GM23338 (cell line): ENCODE measurements around the gene CCDC28B. TPM values are rescaled to one million over a fixed set of nuclear protein-coding genes. Genes with fewer than 3 reads are reported as not detected.
A peak's percentile ranks its signal among the peaks of the same experiment; 100 is the strongest.

Source experiments
- ATAC-seq: fragments of 200-7000 bp; cut with Tn5 transposase; 3 replicates; pipeline ENCODE4 v1.9.1; 2020
- DNase-seq: peaks from one replicate; pipeline ENCODE4 v3.0.0-alpha.2; 2015; ENCODE audit warnings: low spot score
- H2AFZ ChIP-seq: fragments of 200-600 bp; sonication (generic); 2 replicates; pipeline ENCODE4 v1.8.0; 2016; ENCODE audit warnings: antibody characterized with exemption, mild to moderate bottlenecking, moderate library complexity
- H3F3A ChIP-seq: fragments of 200-600 bp; sonication (generic); replicated peaks from 2 replicates; pipeline ENCODE4 v1.8.0; 2017; ENCODE audit warnings: antibody characterized with exemption, mixed run types, low read depth
- H3K27ac ChIP-seq: fragments of 200-600 bp; sonication (generic); 2 replicates; pipeline ENCODE4 v1.6.1; 2016; ENCODE audit warnings: low read depth
- H3K27me3 ChIP-seq: fragments of 200-600 bp; sonication (generic); 2 replicates; pipeline ENCODE4 v1.8.0; 2016; ENCODE audit warnings: mild to moderate bottlenecking, mixed run types, moderate library complexity; ENCODE audit not compliant: insufficient read depth
- H3K36me3 ChIP-seq: fragments of 200-600 bp; sonication (generic); 2 replicates; pipeline ENCODE4 v1.8.0; 2016; ENCODE audit warnings: mild to moderate bottlenecking; ENCODE audit not compliant: insufficient read depth
- H3K4me1 ChIP-seq: fragments of 200-600 bp; sonication (generic); 2 replicates; pipeline ENCODE4 v1.8.0; 2016; ENCODE audit warnings: mild to moderate bottlenecking, moderate library complexity; ENCODE audit not compliant: insufficient read depth
- H3K4me2 ChIP-seq: fragments of 200-600 bp; sonication (generic); 2 replicates; pipeline ENCODE4 v1.7.1; 2017; ENCODE audit warnings: mixed run types
- H3K4me3 ChIP-seq: fragments of 200-600 bp; sonication (generic); 2 replicates; pipeline ENCODE4 v1.6.1; 2016; ENCODE audit warnings: mixed run types
- H3K79me2 ChIP-seq: fragments of 200-600 bp; sonication (generic); replicated peaks from 2 replicates; pipeline ENCODE4 v1.8.0; 2017; ENCODE audit warnings: mild to moderate bottlenecking; ENCODE audit not compliant: insufficient read depth
- H3K9me2 ChIP-seq: fragments of 200-600 bp; sonication (generic); 2 replicates; pipeline ENCODE4 v1.8.0; 2017; ENCODE audit not compliant: insufficient read depth
- H4K20me1 ChIP-seq: fragments of 200-600 bp; sonication (generic); replicated peaks from 2 replicates; pipeline ENCODE4 v1.8.0; 2017; ENCODE audit warnings: mild to moderate bottlenecking; ENCODE audit not compliant: insufficient read depth
- H3K27ac Mint-ChIP-seq: 2 replicates; pipeline ENCODE4 v1.8.0; 2020; ENCODE audit warnings: inconsistent platforms, mild to moderate bottlenecking, moderate library complexity, mixed read lengths
- H3K27me3 Mint-ChIP-seq: 3 replicates; pipeline ENCODE4 v1.8.0; 2022; ENCODE audit warnings: low read depth, mild to moderate bottlenecking, moderate library complexity, mixed read lengths, inconsistent platforms; ENCODE audit not compliant: insufficient read depth, poor library complexity
- H3K36me3 Mint-ChIP-seq: 3 replicates; pipeline ENCODE4 v1.8.0; 2021; ENCODE audit warnings: low read depth, mild to moderate bottlenecking, inconsistent platforms, moderate library complexity, mixed read lengths
- H3K4me1 Mint-ChIP-seq: 3 replicates; pipeline ENCODE4 v1.8.0; 2020; ENCODE audit warnings: mild to moderate bottlenecking, inconsistent platforms, mixed read lengths
- H3K4me3 Mint-ChIP-seq: 3 replicates; pipeline ENCODE4 v1.8.0; 2021; ENCODE audit warnings: moderate library complexity, mild to moderate bottlenecking, inconsistent platforms, mixed read lengths
- H3K9me3 Mint-ChIP-seq: 3 replicates; pipeline ENCODE4 v1.8.0; 2020; ENCODE audit warnings: moderate library complexity, mild to moderate bottlenecking, inconsistent platforms, mixed read lengths
- CREB1 ChIP-seq: fragments of 250-450 bp; sonication (Bioruptor Pico); IDR thresholded peaks from 2 replicates; pipeline ENCODE4 v1.5.0; 2020; ENCODE audit warnings: low read depth, mild to moderate bottlenecking, moderate library complexity
- CTCF ChIP-seq, 2 experiments: fragments of 200-600 bp in 1 of 2; sonication (generic) in 1 of 2; conservative IDR thresholded peaks; 2 replicates each; pipeline versions ENCODE4 v1.5.1 to v1.6.1; 2016 to 2017; ENCODE audit warnings: antibody characterized with exemption in 2 of 2, low read depth in 2 of 2, mild to moderate bottlenecking in 2 of 2, moderate library complexity in 1 of 2
- ETS1 ChIP-seq: IDR thresholded peaks from 2 replicates; pipeline ENCODE4 v1.6.1; 2016; ENCODE audit warnings: antibody characterized with exemption
- EZH2 ChIP-seq: fragments of 200-600 bp; sonication (generic); IDR thresholded peaks from one replicate; pipeline ENCODE4 v1.8.0; 2017; ENCODE audit warnings: antibody characterized with exemption, mild to moderate bottlenecking, low read depth; ENCODE audit not compliant: unreplicated experiment
- EZH2phosphoT487 ChIP-seq: fragments of 200-600 bp; sonication (generic); IDR thresholded peaks from one replicate; pipeline ENCODE4 v1.8.1; 2018; ENCODE audit warnings: antibody characterized with exemption; ENCODE audit not compliant: unreplicated experiment
- JUNB ChIP-seq: IDR thresholded peaks from one replicate; pipeline ENCODE4 v1.6.1; 2016; ENCODE audit warnings: antibody characterized with exemption; ENCODE audit not compliant: unreplicated experiment
- NANOG ChIP-seq: IDR thresholded peaks from 2 replicates; pipeline ENCODE4 v1.6.1; 2016; ENCODE audit warnings: antibody characterized with exemption, borderline replicate concordance
- POLR2AphosphoS5 ChIP-seq: IDR thresholded peaks from 2 replicates; pipeline ENCODE4 v1.6.1; 2016; ENCODE audit warnings: antibody characterized with exemption, low read depth
- REST ChIP-seq: IDR thresholded peaks from one replicate; pipeline ENCODE4 v1.6.1; 2018; ENCODE audit warnings: antibody characterized with exemption; ENCODE audit not compliant: unreplicated experiment
- STAT1 ChIP-seq: IDR thresholded peaks from one replicate; pipeline ENCODE4 v1.6.1; 2016; ENCODE audit warnings: antibody characterized with exemption; ENCODE audit not compliant: unreplicated experiment
- ZNF114 ChIP-seq: fragments of 250-450 bp; sonication (Bioruptor Pico); IDR thresholded peaks from 2 replicates; pipeline ENCODE4 v1.5.0; 2020; ENCODE audit warnings: mild to moderate bottlenecking, moderate library complexity
- ZNF331 ChIP-seq: fragments of 250-450 bp; sonication (Bioruptor Pico); IDR thresholded peaks from 2 replicates; pipeline ENCODE4 v1.5.0; 2020; ENCODE audit warnings: low read depth, mild to moderate bottlenecking, moderate library complexity
- polyA plus RNA-seq: library from polyadenylated mRNA; unstranded; fragments of >200 nt; fragmentation: Nextera tagmentation; extraction: Ambion mirVana; gene quantifications from 2 replicates; pipeline ENCODE4 v1.2.1, GENCODE V29; 2016
- total RNA-seq: library from RNA; depleted of rRNA; stranded (reverse); fragments of >200 nt; shearing (Covaris generic); gene quantifications from 2 replicates; pipeline ENCODE4 v1.2.3, GENCODE V29; 2014
- TF ChIP-seq, protein P1 (sequence below): fragments of 250-450 bp; sonication (Bioruptor Pico); IDR thresholded peaks from 2 replicates; pipeline ENCODE4 v1.5.0; 2020; ENCODE audit warnings: mild to moderate bottlenecking, moderate library complexity

CCDC28B gene
- total and polyA plus RNA-seq, 2 experiments from 2014 or later = 8.7 to 35.2 TPM

GRCh38 chr1:32199043-32199716, 1.2 kb upstream of the CCDC28B start:
- Histone ChIP-seq H4K20me1 (peaks cover 4% of the 10 kb centered on the region), H3F3A (peaks cover 37% of the 10 kb centered on the region; the same call in 1 of the 2 replicates), H3K79me2 (no peaks in the 10 kb centered on the region), H3K9me2 (no peaks in the 10 kb centered on the region), H3K4me1 (peaks cover 28% of the 10 kb centered on the region), H3K27ac (no peak overlapping the region), H3K4me3 (peak overlapping the region; percentile 69; the same call in 1 of the 2 replicates), H3K4me2 (peak overlapping the region; percentile 96), H2AFZ (no peak overlapping the region), H3K36me3 (peaks cover 21% of the 10 kb centered on the region), H3K27me3 (peaks cover 20% of the 10 kb centered on the region)
- Mint-ChIP-seq H3K4me3 (peak overlapping the region; percentile 70; the same call in 2 of the 3 replicates), H3K27ac (no peak overlapping the region), H3K27me3 (peaks cover 34% of the 10 kb centered on the region), H3K9me3 (peaks cover 2% of the 10 kb centered on the region; the same call in 2 of the 3 replicates), H3K4me1 (peaks cover 42% of the 10 kb centered on the region), H3K36me3 (peaks cover 42% of the 10 kb centered on the region)
- DNase-seq (no peak), ATAC-seq (no peak)
- no peak for TF ChIP-seq ZNF331
- TF ChIP-seq ETS1 = no peak
- no peak for TF ChIP-seq REST
- TF ChIP-seq EZH2 = no peak
- TF ChIP-seq CREB1 = no peak
- no peak for TF ChIP-seq CTCF (conservative IDR thresholded peaks at IDR 0.05; ENCODE audit: low read depth in 2 of 2)
- no peak; the same call in 1 of the 2 replicates for TF ChIP-seq POLR2AphosphoS5
- TF ChIP-seq, protein P1, sequence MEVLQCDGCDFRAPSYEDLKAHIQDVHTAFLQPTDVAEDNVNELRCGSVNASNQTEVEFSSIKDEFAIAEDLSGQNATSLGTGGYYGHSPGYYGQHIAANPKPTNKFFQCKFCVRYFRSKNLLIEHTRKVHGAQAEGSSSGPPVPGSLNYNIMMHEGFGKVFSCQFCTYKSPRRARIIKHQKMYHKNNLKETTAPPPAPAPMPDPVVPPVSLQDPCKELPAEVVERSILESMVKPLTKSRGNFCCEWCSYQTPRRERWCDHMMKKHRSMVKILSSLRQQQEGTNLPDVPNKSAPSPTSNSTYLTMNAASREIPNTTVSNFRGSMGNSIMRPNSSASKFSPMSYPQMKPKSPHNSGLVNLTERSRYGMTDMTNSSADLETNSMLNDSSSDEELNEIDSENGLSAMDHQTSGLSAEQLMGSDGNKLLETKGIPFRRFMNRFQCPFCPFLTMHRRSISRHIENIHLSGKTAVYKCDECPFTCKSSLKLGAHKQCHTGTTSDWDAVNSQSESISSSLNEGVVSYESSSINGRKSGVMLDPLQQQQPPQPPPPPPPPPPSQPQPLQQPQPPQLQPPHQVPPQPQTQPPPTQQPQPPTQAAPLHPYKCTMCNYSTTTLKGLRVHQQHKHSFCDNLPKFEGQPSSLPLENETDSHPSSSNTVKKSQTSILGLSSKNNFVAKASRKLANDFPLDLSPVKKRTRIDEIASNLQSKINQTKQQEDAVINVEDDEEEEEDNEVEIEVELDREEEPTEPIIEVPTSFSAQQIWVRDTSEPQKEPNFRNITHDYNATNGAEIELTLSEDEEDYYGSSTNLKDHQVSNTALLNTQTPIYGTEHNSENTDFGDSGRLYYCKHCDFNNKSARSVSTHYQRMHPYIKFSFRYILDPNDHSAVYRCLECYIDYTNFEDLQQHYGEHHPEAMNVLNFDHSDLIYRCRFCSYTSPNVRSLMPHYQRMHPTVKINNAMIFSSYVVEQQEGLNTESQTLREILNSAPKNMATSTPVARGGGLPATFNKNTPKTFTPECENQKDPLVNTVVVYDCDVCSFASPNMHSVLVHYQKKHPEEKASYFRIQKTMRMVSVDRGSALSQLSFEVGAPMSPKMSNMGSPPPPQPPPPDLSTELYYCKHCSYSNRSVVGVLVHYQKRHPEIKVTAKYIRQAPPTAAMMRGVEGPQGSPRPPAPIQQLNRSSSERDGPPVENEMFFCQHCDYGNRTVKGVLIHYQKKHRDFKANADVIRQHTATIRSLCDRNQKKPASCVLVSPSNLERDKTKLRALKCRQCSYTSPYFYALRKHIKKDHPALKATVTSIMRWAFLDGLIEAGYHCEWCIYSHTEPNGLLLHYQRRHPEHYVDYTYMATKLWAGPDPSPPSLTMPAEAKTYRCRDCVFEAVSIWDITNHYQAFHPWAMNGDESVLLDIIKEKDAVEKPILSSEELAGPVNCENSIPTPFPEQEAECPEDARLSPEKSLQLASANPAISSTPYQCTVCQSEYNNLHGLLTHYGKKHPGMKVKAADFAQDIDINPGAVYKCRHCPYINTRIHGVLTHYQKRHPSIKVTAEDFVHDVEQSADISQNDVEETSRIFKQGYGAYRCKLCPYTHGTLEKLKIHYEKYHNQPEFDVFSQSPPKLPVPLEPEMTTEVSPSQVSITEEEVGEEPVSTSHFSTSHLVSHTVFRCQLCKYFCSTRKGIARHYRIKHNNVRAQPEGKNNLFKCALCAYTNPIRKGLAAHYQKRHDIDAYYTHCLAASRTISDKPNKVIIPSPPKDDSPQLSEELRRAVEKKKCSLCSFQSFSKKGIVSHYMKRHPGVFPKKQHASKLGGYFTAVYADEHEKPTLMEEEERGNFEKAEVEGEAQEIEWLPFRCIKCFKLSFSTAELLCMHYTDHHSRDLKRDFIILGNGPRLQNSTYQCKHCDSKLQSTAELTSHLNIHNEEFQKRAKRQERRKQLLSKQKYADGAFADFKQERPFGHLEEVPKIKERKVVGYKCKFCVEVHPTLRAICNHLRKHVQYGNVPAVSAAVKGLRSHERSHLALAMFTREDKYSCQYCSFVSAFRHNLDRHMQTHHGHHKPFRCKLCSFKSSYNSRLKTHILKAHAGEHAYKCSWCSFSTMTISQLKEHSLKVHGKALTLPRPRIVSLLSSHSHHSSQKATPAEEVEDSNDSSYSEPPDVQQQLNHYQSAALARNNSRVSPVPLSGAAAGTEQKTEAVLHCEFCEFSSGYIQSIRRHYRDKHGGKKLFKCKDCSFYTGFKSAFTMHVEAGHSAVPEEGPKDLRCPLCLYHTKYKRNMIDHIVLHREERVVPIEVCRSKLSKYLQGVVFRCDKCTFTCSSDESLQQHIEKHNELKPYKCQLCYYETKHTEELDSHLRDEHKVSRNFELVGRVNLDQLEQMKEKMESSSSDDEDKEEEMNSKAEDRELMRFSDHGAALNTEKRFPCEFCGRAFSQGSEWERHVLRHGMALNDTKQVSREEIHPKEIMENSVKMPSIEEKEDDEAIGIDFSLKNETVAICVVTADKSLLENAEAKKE (CRISPR knock-in tag) = no peak
- TF ChIP-seq JUNB = no peak
- TF ChIP-seq NANOG = no peak
- no peak for TF ChIP-seq ZNF114 (CRISPR knock-in tag)
- no peak for TF ChIP-seq STAT1
- no peak for TF ChIP-seq EZH2phosphoT487
